Hepatic stellate cell (primary cell): Measurements from ENCODE around the gene LGMN.
"Not testable (repeated sequence)": the region's sequence is repeated elsewhere in the genome, so short reads cannot be mapped to it uniquely, and the experiment has no call there.

Experiments used
- DNase-seq: peaks from one replicate; pipeline ENCODE4 v3.0.0; 2011; ENCODE audit warnings: low spot score

The LGMN gene

GRCh38 chr14:92694807-92695206 is 53.6 kb downstream of the LGMN start:
- no peak for DNase-seq

GRCh38 chr14:92693998-92694795 is 54.2 kb downstream of the LGMN start:
- DNase-seq, result no peak

GRCh38 chr14:92692822-92693226 is 55.6 kb downstream of the LGMN start:
- no peak for DNase-seq

GRCh38 chr14:92690171-92691011 is 58.0 kb downstream of the LGMN start:
- DNase-seq, result peak; percentile 76

GRCh38 chr14:92688434-92689375 is 59.7 kb downstream of the LGMN start:
- no peak for DNase-seq

GRCh38 chr14:92687681-92688433 is 60.6 kb downstream of the LGMN start:
- no peak for DNase-seq

GRCh38 chr14:92686900-92687427 is 61.5 kb downstream of the LGMN start:
- DNase-seq, result peak; percentile 95

- no peak for DNase-seq
These were observed 62.0 kb downstream of the LGMN start for GRCh38 chr14:92686411-92686899.

- DNase-seq, result no peak
These were observed 62.6 kb downstream of the LGMN start for GRCh38 chr14:92685784-92686355.

- DNase-seq, result no peak
These were observed 63.4 kb downstream of the LGMN start for GRCh38 chr14:92684801-92685560.

GRCh38 chr14:92683041-92683440 is 65.4 kb downstream of the LGMN start:
- DNase-seq, result no peak

GRCh38 chr14:92680781-92681650 is 67.4 kb downstream of the LGMN start:
- DNase-seq, result peak; percentile 85

GRCh38 chr14:92680330-92680729 is 68.1 kb downstream of the LGMN start:
- DNase-seq, result not testable (repeated sequence)

- no peak for DNase-seq
These were observed 69.2 kb downstream of the LGMN start for GRCh38 chr14:92679246-92679645.

- no peak for DNase-seq
These were observed 69.7 kb downstream of the LGMN start for GRCh38 chr14:92678766-92679165.

GRCh38 chr14:92677955-92678354 is 70.5 kb downstream of the LGMN start:
- DNase-seq, result no peak

GRCh38 chr14:92677087-92677668 is 71.2 kb downstream of the LGMN start:
- no peak for DNase-seq

- DNase-seq, result no peak
These were observed 71.9 kb downstream of the LGMN start for GRCh38 chr14:92676403-92677086.
